SU-DHL-6 (cell line): ENCODE measurements around the gene GPR180.

Experiments
- EZH2phosphoT487 ChIP-seq: fragments of 200-600 bp; sonication (generic), shearing (Covaris generic); conservative IDR thresholded peaks from 2 replicates; pipeline ENCODE4 v1.6.1; 2018; ENCODE audit warnings: mild to moderate bottlenecking, antibody characterized with exemption, low read length, moderate library complexity, mixed read lengths
- TF ChIP-seq, protein P1 (sequence below): fragments of 200-600 bp; sonication (generic); IDR thresholded peaks from one replicate; pipeline ENCODE4 v1.5.1; 2017; ENCODE audit warnings: antibody characterized with exemption, mild to moderate bottlenecking, low read length, moderate library complexity; ENCODE audit not compliant: insufficient read depth, poor library complexity, severe bottlenecking

DNA sequence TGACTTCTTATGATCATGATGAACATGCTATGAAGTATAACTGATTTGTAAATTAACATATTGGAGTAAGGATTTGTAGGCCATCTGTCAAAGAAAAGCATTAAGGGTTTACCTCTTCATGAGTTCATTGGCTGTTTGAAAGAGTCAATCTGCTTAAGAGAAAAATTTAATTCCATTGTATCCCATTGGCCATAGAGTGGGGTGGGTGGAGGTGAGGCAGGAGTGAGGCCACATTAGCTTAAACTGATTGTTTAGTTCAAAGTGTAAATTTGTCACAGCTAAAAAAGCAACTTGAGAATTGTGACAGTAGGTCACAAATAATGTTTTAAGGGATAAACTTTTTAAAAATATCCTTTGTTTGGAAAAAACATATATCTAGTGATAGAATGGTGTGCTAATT, 11.4 kb downstream of the GPR180 start:
- TF ChIP-seq, protein P1, sequence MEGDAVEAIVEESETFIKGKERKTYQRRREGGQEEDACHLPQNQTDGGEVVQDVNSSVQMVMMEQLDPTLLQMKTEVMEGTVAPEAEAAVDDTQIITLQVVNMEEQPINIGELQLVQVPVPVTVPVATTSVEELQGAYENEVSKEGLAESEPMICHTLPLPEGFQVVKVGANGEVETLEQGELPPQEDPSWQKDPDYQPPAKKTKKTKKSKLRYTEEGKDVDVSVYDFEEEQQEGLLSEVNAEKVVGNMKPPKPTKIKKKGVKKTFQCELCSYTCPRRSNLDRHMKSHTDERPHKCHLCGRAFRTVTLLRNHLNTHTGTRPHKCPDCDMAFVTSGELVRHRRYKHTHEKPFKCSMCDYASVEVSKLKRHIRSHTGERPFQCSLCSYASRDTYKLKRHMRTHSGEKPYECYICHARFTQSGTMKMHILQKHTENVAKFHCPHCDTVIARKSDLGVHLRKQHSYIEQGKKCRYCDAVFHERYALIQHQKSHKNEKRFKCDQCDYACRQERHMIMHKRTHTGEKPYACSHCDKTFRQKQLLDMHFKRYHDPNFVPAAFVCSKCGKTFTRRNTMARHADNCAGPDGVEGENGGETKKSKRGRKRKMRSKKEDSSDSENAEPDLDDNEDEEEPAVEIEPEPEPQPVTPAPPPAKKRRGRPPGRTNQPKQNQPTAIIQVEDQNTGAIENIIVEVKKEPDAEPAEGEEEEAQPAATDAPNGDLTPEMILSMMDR = no peak
- no peak for TF ChIP-seq EZH2phosphoT487
